ENCODE data around the gene MT3. TPM values are rescaled to one million over a fixed set of nuclear protein-coding genes. Genes with fewer than 3 reads are reported as not detected.

MT3 gene
- total and polyA plus RNA-seq, 2 of the 13 experiments (the other 11 are each of a cell fraction or from before 2014, with no cell fraction given): not detected

- TF ChIP-seq SP140L (CRISPR knock-in tag; IDR thresholded peaks at IDR 0.05; ENCODE audit: borderline replicate concordance): no peak
- TF ChIP-seq RARA (CRISPR knock-in tag; IDR thresholded peaks at IDR 0.05): no peak; the same call in 1 of the 2 replicates
- TF ChIP-seq ZNF772 (CRISPR knock-in tag; IDR thresholded peaks at IDR 0.05): no peak
- no peak; the same call in 1 of the 2 replicates for TF ChIP-seq SOX5 (CRISPR knock-in tag; IDR thresholded peaks at IDR 0.05; ENCODE audit: borderline replicate concordance)
- TF ChIP-seq ZFP37 (CRISPR knock-in tag; IDR thresholded peaks at IDR 0.05; ENCODE audit: borderline replicate concordance): no peak
- no peak for TF ChIP-seq TCF7L2 (IDR thresholded peaks at IDR 0.05; ENCODE audit: low read depth, low read length)
- no peak for TF ChIP-seq CSRNP2 (CRISPR knock-in tag; conservative IDR thresholded peaks at IDR 0.05; ENCODE audit: low read depth)
- TF ChIP-seq GABPB1 (CRISPR knock-in tag; IDR thresholded peaks at IDR 0.05): no peak
- no peak for TF ChIP-seq ZFP90 (CRISPR knock-in tag; IDR thresholded peaks at IDR 0.05; ENCODE audit: borderline replicate concordance)
- peak; percentile 59 for TF ChIP-seq MIXL1 (CRISPR knock-in tag; IDR thresholded peaks at IDR 0.05)
- no peak for TF ChIP-seq GLMP (CRISPR knock-in tag; IDR thresholded peaks at IDR 0.05; ENCODE audit: borderline replicate concordance)
- TF ChIP-seq ELF1 (CRISPR knock-in tag; IDR thresholded peaks at IDR 0.05): no peak
- TF ChIP-seq RBM39 (IDR thresholded peaks at IDR 0.05; ENCODE audit: low read depth, low read length, poor library complexity, severe bottlenecking): no peak
- TF ChIP-seq ZNF432 (CRISPR knock-in tag; IDR thresholded peaks at IDR 0.05; ENCODE audit: borderline replicate concordance): no peak
- no peak for TF ChIP-seq ZZZ3 (CRISPR knock-in tag; IDR thresholded peaks at IDR 0.05; ENCODE audit: borderline replicate concordance)
- 0 out of 2 replicates have a peak, but pooled peaks have one; percentile 72 for TF ChIP-seq ZNF275 (CRISPR knock-in tag; IDR thresholded peaks at IDR 0.05; ENCODE audit: borderline replicate concordance)
- TF ChIP-seq ZNF768 (CRISPR knock-in tag; IDR thresholded peaks at IDR 0.05): no peak
- no peak; the same call in 1 of the 2 replicates for TF ChIP-seq RFX3 (CRISPR knock-in tag; IDR thresholded peaks at IDR 0.05)
- TF ChIP-seq ZNF879 (CRISPR knock-in tag; IDR thresholded peaks at IDR 0.05): no peak
- no peak for TF ChIP-seq ZNF33A (CRISPR knock-in tag; IDR thresholded peaks at IDR 0.05; ENCODE audit: borderline replicate concordance)
- TF ChIP-seq CENPT (CRISPR knock-in tag; IDR thresholded peaks at IDR 0.05; ENCODE audit: low read depth): no peak
- TF ChIP-seq FOXO1 (CRISPR knock-in tag; IDR thresholded peaks at IDR 0.05): peak; percentile 13; the same call in 1 of the 2 replicates
- TF ChIP-seq SOX6 (IDR thresholded peaks at IDR 0.05): no peak
- peak; percentile 96 for TF ChIP-seq SOX6 (CRISPR knock-in tag; IDR thresholded peaks at IDR 0.05)
- TF ChIP-seq HOXD1 (CRISPR knock-in tag; IDR thresholded peaks at IDR 0.05): 0 out of 2 replicates have a peak, but pooled peaks have one; percentile 76
- TF ChIP-seq ZNF614 (CRISPR knock-in tag; IDR thresholded peaks at IDR 0.05; ENCODE audit: borderline replicate concordance): 0 out of 2 replicates have a peak, but pooled peaks have one; percentile 13
- 0 out of 2 replicates have a peak, but pooled peaks have one; percentile 7 for TF ChIP-seq ZNF784 (CRISPR knock-in tag; IDR thresholded peaks at IDR 0.05; ENCODE audit: borderline replicate concordance)
- TF ChIP-seq RFX5 (IDR thresholded peaks at IDR 0.05; ENCODE audit: low read depth, low read length): no peak
Observed at GRCh38 chr16:56606476-56607108, 17.3 kb downstream of the MT3 start (continued).

Measured in HepG2 (cell line).